Activated CD4-positive, alpha-beta T cell treated with anti-CD3 and anti-CD28 coated beads, Interleukin-2, amount 50 U/mL, for 4 hours (primary cell): ENCODE data around the gene ACVR1.

Experiments
- DNase-seq, 2 experiments: peaks; one replicate each; pipeline ENCODE4 v3.0.0-alpha.2; 2020

ACVR1 gene

DNA sequence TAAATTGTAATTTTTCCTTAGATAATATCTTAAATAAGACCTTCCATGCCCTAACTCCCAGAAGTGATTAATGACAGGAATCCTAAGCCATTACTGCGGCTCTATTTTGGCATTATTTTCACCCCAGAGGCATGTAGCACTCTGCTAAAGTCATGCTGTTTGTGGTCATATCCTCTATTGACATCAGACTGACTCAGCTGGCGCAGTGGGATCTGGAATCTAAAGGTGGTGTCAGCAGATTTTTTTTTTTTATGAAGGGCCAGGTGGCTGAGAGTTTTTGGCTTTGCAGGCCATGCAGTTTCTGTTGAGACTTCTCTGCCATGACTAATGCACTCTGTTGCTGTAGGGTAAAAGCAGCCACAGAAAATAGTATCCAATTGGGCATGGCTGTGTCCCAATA is 183.4 kb downstream of the ACVR1 start:
- DNase-seq: no peak

GRCh38 chr2:157691695-157692094 is 184.4 kb downstream of the ACVR1 start:
- no peak for DNase-seq

GRCh38 chr2:157691131-157691530 is 185.0 kb downstream of the ACVR1 start:
- DNase-seq: no peak
